ENCODE results near the gene BAIAP2.

- TF ChIP-seq CTCF (IDR thresholded peaks at IDR 0.05) (no peak), POLR2A (IDR thresholded peaks at IDR 0.05) (no peak), POLR2AphosphoS5 (IDR thresholded peaks at IDR 0.05; ENCODE audit: insufficient read depth in 1 of 2, low read depth in 1 of 2) (no peak)
Measured at GRCh38 chr17:81043725-81044427, 8.9 kb downstream of the BAIAP2 start.
